Upper lobe of left lung (tissue), 4 donors: ENCODE data around the gene VAV3.
A peak's percentile ranks its signal among the peaks of the same experiment; 100 is the strongest.

Source experiments
- POLR2A ChIP-seq, 4 donors: fragments of 450-650 bp; IDR thresholded peaks; one replicate each; pipeline ENCODE4 v1.5.1; 2016 to 2017; ENCODE audit warnings: antibody characterized with exemption in 4 of 4, mild to moderate bottlenecking in 2 of 4
- TF ChIP-seq, protein P1 (sequence below), 6 experiments: fragments of 450-650 bp in 4 of 6; fragments of 200-600 bp in 2 of 6; sonication (generic) in 2 of 6; IDR thresholded peaks; one replicate each; pipeline ENCODE4 v1.5.1; 2016 to 2019; ENCODE audit warnings: antibody characterized with exemption in 6 of 6

DNA sequence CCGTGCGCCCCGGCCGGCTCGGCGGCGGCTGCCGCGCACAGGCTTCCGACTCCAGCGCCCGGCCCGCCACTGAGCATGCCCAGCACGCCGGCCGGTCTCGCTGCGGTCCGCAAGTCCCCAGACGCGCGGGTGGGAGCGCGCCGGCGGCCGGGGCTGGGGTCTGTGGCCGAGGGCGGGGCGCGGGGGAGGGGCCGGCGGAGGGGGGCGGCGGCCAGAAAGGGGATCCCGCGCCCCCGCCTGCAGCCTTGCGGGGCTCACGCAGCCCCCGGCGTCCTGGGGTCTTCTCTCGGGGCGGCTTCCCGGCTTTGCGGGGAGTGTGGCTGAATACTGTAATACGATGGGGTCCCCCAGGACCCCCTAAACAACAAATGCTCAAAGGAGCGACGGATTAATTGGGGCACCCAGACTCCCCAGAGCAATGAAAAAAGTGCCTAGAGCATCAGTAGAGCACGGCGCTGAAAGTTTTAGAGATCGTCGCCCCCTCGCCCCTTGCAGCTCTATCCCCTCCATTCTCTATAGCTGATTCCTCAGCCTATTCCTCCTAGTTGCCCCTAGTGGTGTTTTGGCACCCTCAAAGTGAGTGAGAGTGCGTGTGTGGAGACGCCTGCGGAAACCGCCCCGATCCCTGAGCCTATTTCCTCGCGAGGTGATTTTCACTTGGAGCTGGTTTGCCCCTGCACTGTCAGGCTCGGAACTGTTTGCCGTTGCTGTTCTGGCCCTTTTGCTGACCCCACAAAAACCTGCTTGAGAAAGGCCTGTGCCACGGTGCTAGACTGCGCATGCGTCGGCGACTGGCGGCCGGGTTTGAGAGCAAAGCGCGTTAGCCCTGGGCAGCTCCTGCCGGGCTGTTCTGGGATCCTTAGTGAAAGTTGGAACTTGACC, at the start of gene VAV3:
- TF ChIP-seq, protein P1, sequence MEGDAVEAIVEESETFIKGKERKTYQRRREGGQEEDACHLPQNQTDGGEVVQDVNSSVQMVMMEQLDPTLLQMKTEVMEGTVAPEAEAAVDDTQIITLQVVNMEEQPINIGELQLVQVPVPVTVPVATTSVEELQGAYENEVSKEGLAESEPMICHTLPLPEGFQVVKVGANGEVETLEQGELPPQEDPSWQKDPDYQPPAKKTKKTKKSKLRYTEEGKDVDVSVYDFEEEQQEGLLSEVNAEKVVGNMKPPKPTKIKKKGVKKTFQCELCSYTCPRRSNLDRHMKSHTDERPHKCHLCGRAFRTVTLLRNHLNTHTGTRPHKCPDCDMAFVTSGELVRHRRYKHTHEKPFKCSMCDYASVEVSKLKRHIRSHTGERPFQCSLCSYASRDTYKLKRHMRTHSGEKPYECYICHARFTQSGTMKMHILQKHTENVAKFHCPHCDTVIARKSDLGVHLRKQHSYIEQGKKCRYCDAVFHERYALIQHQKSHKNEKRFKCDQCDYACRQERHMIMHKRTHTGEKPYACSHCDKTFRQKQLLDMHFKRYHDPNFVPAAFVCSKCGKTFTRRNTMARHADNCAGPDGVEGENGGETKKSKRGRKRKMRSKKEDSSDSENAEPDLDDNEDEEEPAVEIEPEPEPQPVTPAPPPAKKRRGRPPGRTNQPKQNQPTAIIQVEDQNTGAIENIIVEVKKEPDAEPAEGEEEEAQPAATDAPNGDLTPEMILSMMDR (IDR thresholded peaks at IDR 0.05), result peak in 1 of 6 experiments; percentile 4
- TF ChIP-seq POLR2A (IDR thresholded peaks at IDR 0.05), result peak in 2 of 4 donors; percentile 22 to 62
